Testis (tissue), 2 donors: ENCODE results near the gene ITGB3BP.

Source experiments
- CTCF ChIP-seq, 3 experiments: fragments of 450-650 bp in 2 of 3; fragments of 200-600 bp in 1 of 3; sonication (generic) in 1 of 3; IDR thresholded peaks; one replicate each; pipeline ENCODE4 v1.5.1; 2016 to 2019; ENCODE audit warnings: antibody characterized with exemption in 3 of 3, mild to moderate bottlenecking in 2 of 3, moderate library complexity in 1 of 3
- POLR2A ChIP-seq: fragments of 450-650 bp; IDR thresholded peaks from one replicate; pipeline ENCODE4 v1.6.1; 2017; ENCODE audit warnings: antibody characterized with exemption, mild to moderate bottlenecking, moderate library complexity

- TF ChIP-seq CTCF (IDR thresholded peaks at IDR 0.05) (no peak), POLR2A (no peak)
These were observed 25.3 kb upstream of the ITGB3BP start for GRCh38 chr1:63548303-63548702.
